Uterus (tissue), 2 donors: ENCODE data around the gene TKT.

Experiments used
- CTCF ChIP-seq, 4 experiments: fragments of 200-600 bp in 2 of 4; fragments of 450-650 bp in 2 of 4; sonication (generic) in 2 of 4; IDR thresholded peaks; one replicate each; pipeline ENCODE4 v1.5.1; 2016 to 2019; ENCODE audit warnings: antibody characterized with exemption in 4 of 4, mild to moderate bottlenecking in 2 of 4, moderate library complexity in 1 of 4
- POLR2A ChIP-seq, 2 donors: fragments of 450-650 bp; IDR thresholded peaks; one replicate each; pipeline ENCODE4 v1.6.1; 2016; ENCODE audit warnings: antibody characterized with exemption in 2 of 2, mild to moderate bottlenecking in 1 of 2, moderate library complexity in 1 of 2

- TF ChIP-seq CTCF (IDR thresholded peaks at IDR 0.05): no peak
- TF ChIP-seq POLR2A (IDR thresholded peaks at IDR 0.05): no peak
These were observed 77.6 kb downstream of the TKT start for GRCh38 chr3:53178246-53178645.
